VCaP (cell line): ENCODE data around the gene LOXL1.

Experiments
- H3K27ac ChIP-seq: fragments of 450-650 bp; 2 replicates; pipeline ENCODE4 v1.5.1; 2017
- TF ChIP-seq, protein P1 (sequence below): fragments of 450-650 bp; conservative IDR thresholded peaks from 2 replicates; pipeline ENCODE4 v1.5.1; 2017; ENCODE audit warnings: mild to moderate bottlenecking, moderate library complexity

The LOXL1 gene

DNA sequence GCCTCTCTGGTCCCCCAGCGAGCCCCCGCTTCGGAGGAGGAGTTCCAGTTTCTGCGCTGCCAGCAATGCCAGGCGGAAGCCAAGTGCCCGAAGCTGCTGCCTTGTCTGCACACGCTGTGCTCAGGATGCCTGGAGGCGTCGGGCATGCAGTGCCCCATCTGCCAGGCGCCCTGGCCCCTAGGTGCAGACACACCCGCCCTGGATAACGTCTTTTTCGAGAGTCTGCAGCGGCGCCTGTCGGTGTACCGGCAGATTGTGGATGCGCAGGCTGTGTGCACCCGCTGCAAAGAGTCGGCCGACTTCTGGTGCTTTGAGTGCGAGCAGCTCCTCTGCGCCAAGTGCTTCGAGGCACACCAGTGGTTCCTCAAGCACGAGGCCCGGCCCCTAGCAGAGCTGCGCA lies 71.7 kb downstream of the LOXL1 start:
- TF ChIP-seq, protein P1, sequence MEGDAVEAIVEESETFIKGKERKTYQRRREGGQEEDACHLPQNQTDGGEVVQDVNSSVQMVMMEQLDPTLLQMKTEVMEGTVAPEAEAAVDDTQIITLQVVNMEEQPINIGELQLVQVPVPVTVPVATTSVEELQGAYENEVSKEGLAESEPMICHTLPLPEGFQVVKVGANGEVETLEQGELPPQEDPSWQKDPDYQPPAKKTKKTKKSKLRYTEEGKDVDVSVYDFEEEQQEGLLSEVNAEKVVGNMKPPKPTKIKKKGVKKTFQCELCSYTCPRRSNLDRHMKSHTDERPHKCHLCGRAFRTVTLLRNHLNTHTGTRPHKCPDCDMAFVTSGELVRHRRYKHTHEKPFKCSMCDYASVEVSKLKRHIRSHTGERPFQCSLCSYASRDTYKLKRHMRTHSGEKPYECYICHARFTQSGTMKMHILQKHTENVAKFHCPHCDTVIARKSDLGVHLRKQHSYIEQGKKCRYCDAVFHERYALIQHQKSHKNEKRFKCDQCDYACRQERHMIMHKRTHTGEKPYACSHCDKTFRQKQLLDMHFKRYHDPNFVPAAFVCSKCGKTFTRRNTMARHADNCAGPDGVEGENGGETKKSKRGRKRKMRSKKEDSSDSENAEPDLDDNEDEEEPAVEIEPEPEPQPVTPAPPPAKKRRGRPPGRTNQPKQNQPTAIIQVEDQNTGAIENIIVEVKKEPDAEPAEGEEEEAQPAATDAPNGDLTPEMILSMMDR, result no peak
- H3K27ac ChIP-seq, result no peak overlapping the region
